ENCODE results near the gene BBS10. TPM values are rescaled to one million over a fixed set of nuclear protein-coding genes. Genes with fewer than 3 reads are reported as not detected.
"Not testable (repeated sequence)": the region's sequence is repeated elsewhere in the genome, so short reads cannot be mapped to it uniquely, and the experiment has no call there.

BBS10 gene
- total RNA-seq, 4 donors from 2014 or later: 11.4 to 17.6 (median 13.5) TPM

DNA sequence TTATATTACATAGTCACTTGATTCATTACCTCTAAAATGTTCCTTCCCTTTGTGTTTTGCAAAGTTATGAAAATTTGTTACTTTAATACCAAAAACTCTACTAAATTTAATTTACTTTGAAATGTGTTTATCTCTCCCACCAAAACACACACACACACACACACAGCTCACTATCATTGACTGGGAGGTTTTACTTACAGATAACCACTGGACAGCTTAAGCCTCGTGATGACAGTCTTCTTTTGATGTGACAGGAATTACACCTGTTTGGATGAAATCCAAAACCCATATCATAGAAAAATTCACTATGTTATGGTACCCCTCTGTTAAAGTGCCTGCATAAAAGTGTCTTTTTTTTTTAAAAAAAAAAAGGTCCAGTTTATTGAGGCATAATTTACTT, 15.6 kb downstream of the BBS10 start:
- no peaks in the 10 kb centered on the region for H3K27me3 ChIP-seq
- H3K4me3 ChIP-seq (replicated peaks in 1 of 3): no peak overlapping the region
- H3K27ac ChIP-seq: no peak overlapping the region
- no peaks in the 10 kb centered on the region for H3K4me1 ChIP-seq
- intact Hi-C loops (cut with DNase I): no loop called here
- H3K36me3 ChIP-seq: no peaks in the 10 kb centered on the region
- WGBS, 2 donors: 60 to 75% methylated on average over 1 of the region's 1 CpG
- DNase-seq: no peak
- TF ChIP-seq POLR2A (IDR thresholded peaks at IDR 0.05): no peak
- TF ChIP-seq CTCF (IDR thresholded peaks at IDR 0.05): no peak
- no peaks in the 10 kb centered on the region for H3K9me3 ChIP-seq

- Histone ChIP-seq H3K4me3 (replicated peaks in 1 of 3) (no peak overlapping the region), H3K4me1 (no peaks in the 10 kb centered on the region), H3K36me3 (no peaks in the 10 kb centered on the region), H3K27me3 (no peaks in the 10 kb centered on the region), H3K9me3 (no peaks in the 10 kb centered on the region), H3K27ac (no peak overlapping the region)
- DNase-seq: no peak
- intact Hi-C loops (cut with DNase I): no loop called here
- no peak for TF ChIP-seq CTCF (IDR thresholded peaks at IDR 0.05)
- no peak for TF ChIP-seq POLR2A (IDR thresholded peaks at IDR 0.05)
- WGBS, 2 donors: 94 to 97% methylated on average over 5 of the region's 5 CpGs
Measured at GRCh38 chr12:76329606-76330005, 18.6 kb downstream of the BBS10 start.

- TF ChIP-seq POLR2A (IDR thresholded peaks at IDR 0.05) (no peak), CTCF (IDR thresholded peaks at IDR 0.05) (no peak)
- no peaks in the 10 kb centered on the region for H3K4me1 ChIP-seq
- no peak overlapping the region for H3K27ac ChIP-seq
- intact Hi-C loops (cut with DNase I): no loop called here
- no peaks in the 10 kb centered on the region for H3K9me3 ChIP-seq
- no peaks in the 10 kb centered on the region for H3K36me3 ChIP-seq
- H3K27me3 ChIP-seq: no peaks in the 10 kb centered on the region
- H3K4me3 ChIP-seq (replicated peaks in 1 of 3): no peak overlapping the region
- 87 to 93% methylated on average over 2 of the region's 2 CpGs for WGBS, 2 donors
- DNase-seq: no peak
Measured at GRCh38 chr12:76329159-76329558, 19.1 kb downstream of the BBS10 start.

DNA sequence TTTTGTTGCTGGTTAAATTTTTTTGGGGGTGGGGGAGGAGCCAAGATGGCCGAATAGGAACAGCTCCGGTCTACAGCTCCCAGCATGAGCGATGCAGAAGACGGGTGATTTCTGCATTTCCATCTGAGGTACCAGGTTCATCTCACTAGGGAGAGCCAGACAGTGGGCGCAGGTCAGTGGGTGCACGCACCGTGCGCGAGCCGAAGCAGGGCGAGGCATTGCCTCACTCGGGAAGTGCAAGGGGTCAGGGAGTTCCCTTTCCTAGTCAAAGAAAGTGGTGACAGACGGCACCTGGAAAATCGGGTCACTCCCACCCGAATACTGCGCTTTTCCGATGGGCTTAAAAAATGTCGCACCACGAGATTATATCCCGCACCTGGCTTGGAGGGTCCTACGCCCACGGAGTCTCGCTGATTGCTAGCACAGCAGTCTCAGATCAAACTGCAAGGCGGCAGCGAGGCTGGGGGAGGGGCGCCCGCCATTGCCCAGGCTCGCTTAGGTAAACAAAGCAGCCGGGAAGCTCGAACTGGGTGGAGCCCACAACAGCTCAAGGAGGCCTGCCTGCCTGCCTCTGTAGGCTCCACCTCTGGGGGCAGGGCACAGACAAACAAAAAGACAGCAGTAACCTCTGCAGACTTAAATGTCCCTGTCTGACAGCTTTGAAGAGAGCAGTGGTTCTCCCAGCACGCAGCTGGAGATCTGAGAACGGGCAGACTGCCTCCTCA, 28.5 kb downstream of the BBS10 start:
- H3K4me1 ChIP-seq; DNase-seq; intact Hi-C loops (cut with DNase I); H3K27ac ChIP-seq; H3K27me3 ChIP-seq; H3K9me3 ChIP-seq; H3K4me3 ChIP-seq (replicated peaks in 1 of 3); H3K36me3 ChIP-seq: not testable (repeated sequence)
- 75 to 81% methylated on average over 23 to 26 of the region's 32 CpGs for WGBS, 2 donors

- no peaks in the 10 kb centered on the region for H3K9me3 ChIP-seq
- no peaks in the 10 kb centered on the region for H3K27me3 ChIP-seq
- no peaks in the 10 kb centered on the region for H3K4me1 ChIP-seq
- 80 to 100% methylated on average over 1 of the region's 1 CpG for WGBS, 2 donors
- no peak overlapping the region for H3K27ac ChIP-seq
- intact Hi-C loops (cut with DNase I): no loop called here
- DNase-seq: no peak
- TF ChIP-seq POLR2A (IDR thresholded peaks at IDR 0.05) (no peak), CTCF (IDR thresholded peaks at IDR 0.05) (no peak)
- no peak overlapping the region for H3K4me3 ChIP-seq (replicated peaks in 1 of 3)
- H3K36me3 ChIP-seq: no peaks in the 10 kb centered on the region
Measured at GRCh38 chr12:76318773-76319594, 29.2 kb downstream of the BBS10 start.

Measured in thyroid gland (tissue), 4 donors.